Fibroblast of skin of right quadriceps (primary cell): ENCODE measurements around the gene CTSZ.

ENCODE experiments used
- DNase-seq: peaks from one replicate; pipeline ENCODE4 v3.0.0-alpha.2; 2013

The CTSZ gene

DNA sequence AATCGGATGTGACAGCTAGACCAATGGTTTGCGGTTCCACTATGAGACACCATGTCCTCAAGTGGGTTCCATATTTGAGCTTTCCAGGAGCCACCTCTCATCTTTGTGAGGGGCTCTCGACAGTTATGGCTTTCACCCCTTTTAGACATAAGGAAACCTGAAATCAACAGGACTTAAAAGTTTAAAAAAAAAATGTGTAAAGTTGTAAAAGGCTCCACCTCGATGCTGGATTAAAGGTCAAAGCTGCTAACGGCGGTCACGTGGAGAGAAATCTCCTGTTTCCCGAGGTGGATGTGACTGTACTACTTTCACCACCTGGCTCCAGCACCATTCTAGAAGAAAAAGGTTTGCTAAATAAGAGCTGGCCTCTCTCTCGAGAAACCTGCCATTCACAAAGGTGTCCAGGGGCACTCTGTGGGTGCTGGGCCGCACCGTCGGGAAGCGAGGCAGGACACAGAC lies 24.5 kb upstream of the CTSZ start:
- no peak for DNase-seq

DNA sequence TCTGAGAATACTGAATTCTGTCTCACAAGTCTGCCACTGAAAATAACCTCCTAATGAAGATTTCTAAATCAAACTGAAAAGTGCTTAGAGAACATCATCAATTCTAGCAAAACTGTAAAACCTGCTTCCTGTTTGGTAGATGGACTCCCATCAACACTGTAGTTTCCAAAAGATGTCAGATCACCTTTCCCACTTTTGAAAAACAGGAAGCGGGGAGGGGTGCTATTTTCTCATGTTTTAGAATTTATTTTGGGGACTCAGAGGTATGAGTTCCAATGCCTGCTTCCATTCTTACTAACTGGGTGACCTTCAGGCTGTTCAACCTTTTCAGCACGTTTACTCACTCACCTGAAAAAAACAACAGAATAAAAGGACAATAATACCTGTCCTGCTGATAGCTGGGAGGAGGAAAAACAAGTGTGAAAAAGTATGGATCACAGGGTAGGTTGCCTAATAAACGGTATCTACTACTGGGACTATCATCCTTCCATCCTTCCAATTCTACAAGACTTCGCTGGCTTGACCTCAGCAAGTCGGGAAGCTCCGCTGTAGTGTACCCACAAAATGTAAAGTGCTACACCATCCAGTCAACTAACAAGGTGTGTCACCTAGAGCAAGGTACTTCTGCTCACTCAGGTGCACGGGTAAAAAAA lies 24.0 kb upstream of the CTSZ start:
- DNase-seq: no peak

DNA sequence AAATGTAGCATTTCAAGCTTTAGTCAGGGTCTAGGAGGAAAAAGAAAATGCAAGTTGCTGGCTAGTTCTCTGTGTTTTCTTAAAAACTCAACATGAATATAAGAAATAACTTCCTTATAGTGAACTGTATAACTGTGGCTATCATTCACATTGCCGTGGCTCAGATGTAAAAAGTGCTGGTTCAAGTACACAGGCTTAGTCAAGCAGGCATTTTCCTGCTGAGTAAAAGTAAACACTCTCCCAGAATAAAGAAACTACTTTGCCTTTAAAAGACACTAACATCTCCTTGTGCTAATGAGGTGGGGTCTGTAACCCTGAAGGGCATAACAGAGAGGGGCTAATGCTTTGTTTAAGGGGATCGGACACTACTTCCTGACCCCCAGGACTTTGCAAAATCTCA lies 21.8 kb upstream of the CTSZ start:
- no peak for DNase-seq

DNA sequence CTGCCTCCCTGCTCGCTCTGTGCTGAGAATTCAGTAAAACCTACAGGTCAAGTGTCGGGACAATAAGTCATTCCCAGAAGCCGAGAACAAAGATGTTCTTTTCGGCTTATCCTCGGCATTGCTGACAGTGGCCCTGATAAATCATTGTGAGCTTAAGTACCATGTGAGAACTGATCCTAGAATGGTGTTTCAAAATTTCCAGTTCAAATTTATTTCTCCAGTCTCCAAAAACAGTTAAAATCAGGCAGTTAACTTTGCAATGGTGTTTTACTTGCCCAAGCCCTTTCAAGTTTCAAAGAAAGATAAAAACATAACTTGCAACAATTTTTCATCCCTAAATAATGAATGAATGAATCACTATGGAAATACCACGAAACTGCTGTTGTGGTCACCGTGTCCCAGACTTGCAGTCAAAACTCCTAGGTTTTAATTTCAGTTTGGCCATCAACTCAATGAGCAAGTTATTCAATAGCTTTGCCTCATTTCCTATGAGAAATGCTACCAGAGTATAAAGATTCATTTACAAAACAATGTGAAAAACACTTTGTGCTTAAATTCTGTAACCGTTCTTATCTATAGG lies 20.8 kb upstream of the CTSZ start:
- DNase-seq: peak; percentile 70

DNA sequence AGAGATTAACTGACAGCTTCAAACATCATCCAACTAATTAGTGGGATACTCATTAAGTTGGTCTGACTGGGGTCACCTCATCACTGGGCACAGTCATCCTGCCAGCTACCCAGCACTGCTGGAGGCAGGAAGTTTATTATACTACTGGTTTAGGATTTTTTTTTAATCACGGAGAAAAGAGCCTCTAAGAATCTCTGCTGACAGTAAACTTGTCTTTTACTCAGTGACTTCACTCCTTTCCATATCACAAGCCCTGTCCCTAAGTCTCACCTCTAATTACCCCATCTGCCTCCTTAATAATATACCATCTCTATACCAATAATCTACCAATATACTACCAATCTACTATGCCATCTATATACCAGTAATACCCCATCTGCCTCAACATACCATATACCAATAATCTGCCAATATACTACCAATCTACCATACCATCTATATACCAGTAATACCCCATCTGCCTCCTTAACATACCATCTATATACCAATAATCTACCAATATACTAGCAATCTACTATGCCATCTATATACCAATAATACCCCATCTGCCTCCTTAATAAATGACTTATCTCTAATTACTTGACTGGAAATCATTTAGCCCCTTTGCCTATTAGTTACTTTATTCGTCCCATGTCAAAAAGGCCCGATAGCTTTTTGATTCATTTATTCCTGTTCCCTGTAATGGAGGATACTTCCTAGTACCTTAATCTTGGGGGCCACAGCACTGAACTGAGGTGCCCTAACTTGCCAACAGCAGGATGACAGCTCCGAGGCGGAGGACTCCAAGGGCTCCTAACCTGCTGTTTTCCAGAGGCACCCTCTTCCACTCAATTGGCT lies 20.1 kb upstream of the CTSZ start:
- no peak for DNase-seq

DNA sequence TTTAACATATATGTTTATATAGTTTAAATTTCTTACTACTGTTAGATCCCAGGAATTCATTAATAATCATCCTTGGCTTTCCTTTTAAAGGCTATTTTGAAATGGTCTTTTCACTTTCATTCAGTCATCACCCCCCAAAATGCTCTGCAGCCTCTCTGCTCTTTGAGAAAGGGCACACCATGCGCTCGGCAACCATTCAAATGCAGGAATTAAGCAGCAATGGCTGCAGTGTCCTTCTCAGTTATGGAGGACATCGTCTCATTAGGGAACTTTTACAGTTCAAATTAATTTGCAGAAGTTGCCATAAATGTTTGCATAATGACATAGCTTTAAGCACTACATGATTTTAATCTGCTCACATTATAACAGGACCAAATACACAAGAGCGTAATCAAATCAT lies 18.5 kb upstream of the CTSZ start:
- no peak for DNase-seq

DNA sequence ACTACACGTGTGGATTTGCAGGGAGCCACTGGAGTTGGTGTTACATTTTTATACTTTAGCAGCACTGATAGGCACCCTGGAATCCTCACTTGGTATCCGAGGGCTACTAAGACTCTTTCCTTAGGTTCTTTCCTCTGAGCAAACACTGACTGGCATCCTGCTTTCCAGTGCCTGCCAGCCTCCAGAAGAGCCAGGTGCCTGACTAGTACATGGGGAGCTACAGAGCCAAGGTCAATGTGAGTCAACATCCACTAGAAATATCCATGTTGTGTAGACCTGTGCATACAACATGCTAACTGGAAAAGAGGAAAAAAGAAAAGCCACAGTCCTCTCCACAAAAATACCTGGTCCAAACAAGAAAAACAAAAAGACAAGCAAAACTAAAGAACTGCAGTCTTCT lies 18.0 kb upstream of the CTSZ start:
- DNase-seq: no peak

DNA sequence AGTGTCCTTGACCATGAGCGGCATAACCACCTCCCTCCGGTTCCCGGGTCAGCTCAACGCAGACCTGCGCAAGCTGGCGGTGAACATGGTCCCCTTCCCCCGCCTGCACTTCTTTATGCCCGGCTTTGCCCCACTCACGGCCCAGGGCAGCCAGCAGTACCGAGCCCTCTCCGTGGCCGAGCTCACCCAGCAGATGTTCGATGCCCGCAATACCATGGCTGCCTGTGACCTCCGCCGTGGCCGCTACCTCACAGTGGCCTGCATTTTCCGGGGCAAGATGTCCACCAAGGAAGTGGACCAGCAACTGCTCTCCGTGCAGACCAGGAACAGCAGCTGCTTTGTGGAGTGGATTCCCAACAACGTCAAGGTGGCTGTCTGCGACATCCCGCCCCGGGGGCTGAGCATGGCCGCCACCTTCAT lies 17.1 kb upstream of the CTSZ start:
- no peak for DNase-seq

DNA sequence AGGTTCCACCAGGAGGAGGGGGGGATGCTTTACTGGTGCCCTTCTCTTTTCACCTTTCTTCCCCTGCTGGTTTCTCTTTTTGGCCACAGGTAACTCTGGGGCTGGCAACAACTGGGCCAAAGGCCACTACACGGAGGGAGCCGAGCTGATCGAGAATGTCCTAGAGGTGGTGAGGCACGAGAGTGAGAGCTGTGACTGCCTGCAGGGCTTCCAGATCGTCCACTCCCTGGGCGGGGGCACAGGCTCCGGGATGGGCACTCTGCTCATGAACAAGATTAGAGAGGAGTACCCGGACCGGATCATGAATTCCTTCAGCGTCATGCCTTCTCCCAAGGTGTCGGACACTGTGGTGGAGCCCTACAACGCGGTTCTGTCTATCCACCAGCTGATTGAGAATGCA lies 16.6 kb upstream of the CTSZ start:
- DNase-seq: no peak

DNA sequence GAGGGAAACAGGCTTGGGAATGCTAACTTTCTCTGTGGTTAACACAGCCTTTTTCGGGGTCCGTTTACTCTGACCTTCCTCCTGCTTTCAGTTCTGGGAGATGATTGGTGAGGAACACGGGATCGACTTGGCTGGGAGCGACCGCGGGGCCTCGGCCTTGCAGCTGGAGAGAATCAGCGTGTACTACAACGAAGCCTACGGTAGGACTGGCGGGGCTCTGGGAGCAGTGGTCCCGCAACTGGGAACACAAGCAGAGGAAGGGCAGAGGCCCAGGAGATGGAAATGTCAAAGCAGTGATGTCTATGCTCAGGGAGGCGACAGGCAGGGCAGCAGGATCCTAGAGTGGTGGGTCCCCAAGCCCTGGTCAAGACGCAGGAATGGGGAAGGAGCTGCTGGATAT lies 15.7 kb upstream of the CTSZ start:
- no peak for DNase-seq

DNA sequence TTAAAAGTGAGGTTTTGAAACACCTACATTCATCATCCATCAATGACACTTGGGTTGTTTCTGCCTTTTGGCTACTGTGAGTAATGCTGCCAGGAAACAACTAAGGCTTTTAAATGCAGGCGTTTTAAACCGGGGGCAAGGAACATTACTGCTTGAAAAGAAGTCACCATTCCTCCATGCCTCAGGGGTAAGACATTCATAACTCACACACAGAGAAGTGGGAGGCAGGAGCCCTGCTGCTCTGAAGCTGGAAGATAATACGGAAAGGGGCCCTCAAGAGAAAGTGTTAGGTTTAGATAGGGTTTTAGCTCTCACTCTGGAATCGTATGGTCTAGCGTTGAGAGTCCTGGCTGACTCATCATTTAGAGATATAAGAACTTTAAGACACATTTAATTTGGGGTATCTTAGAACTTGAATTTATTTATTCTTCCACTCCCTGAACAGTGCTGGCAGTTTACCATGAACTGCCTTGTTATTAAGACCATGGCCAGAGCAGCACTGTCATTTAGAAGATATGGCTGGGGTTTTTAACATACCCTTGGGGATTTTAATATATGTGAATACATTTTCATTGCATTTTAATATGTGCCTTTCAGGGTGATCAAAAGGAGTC lies 14.0 kb upstream of the CTSZ start:
- peak; percentile 47 for DNase-seq

DNA sequence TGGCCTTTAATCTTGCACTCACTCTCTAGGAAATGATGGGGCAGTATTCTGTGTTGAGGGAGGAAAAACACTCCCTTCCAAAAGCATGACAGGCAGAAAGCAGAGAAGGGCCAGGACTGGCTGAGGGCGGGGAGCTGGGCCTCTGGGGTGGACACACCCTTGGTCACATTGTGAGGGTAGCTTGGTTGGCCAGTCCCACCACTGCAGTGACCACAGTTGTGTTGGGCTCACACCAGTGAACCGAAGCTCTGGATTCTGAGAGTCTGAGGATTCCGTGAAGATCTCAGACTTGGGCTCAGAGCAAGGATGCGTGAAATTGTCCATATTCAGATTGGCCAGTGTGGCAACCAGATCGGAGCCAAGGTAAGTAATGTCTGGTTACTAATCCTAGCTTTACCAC lies 12.2 kb upstream of the CTSZ start, which contains the start of gene TUBB1:
TUBB1 (plus strand) TSS at position 213 of the 400 bp plus-strand sequence; CDS start at position 307, 94 bp downstream.
- no peak for DNase-seq

DNA sequence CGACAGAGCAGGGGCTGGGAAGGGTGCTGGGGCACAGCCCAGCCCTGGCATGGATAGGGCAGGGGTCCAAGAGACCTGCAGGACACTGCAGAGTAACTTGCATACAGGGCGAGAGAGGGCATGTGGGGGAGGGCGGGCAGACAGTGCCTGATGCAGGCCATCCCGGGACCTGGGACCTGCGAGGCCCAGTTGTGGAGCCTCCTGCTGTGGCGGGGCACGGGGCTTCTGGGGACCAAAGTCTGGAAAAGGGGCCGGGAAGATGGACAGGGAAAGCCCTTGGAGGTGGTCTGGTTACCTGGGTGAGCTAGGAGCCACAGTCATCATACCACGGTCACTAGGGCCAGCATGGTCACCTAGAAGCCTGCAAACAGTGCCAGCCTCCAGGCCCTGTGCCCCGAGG lies 11.8 kb upstream of the CTSZ start:
- no peak for DNase-seq

DNA sequence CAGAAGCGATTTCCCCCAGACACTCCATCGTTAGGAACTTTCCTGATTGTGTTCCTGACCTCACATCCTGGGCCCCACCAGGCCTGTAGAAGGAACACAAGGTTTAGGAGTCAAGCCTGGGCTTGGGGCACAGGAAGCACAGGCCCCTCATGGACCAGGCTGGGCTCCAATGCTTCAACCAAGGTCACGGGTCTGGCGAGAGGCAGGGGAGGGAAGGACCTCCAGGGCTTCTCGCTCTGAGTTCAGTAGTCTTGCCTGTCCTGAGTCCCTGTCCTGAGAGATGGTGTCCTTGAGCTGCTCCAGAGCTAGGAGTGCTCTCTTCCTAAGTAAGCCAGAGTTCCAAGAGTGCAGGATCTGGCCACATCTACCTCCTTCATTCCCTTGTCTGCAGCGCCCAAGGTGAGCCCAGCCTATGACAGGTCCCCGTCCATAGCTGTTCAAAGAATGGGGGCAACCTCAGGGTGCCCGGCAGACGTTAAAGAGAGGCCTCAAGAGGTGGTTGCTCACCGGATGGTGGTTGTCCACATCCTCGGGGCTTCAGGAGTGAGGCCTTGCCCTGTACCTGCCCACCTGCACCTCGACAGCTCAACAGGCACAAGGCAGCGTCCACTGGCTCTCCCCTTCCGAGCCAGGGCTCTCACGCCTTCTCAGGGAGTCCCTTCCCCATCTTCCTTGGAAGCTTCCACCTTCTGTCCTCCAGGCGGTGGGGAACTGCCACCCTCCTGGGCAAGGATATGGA lies 10.6 kb upstream of the CTSZ start:
- no peak for DNase-seq

DNA sequence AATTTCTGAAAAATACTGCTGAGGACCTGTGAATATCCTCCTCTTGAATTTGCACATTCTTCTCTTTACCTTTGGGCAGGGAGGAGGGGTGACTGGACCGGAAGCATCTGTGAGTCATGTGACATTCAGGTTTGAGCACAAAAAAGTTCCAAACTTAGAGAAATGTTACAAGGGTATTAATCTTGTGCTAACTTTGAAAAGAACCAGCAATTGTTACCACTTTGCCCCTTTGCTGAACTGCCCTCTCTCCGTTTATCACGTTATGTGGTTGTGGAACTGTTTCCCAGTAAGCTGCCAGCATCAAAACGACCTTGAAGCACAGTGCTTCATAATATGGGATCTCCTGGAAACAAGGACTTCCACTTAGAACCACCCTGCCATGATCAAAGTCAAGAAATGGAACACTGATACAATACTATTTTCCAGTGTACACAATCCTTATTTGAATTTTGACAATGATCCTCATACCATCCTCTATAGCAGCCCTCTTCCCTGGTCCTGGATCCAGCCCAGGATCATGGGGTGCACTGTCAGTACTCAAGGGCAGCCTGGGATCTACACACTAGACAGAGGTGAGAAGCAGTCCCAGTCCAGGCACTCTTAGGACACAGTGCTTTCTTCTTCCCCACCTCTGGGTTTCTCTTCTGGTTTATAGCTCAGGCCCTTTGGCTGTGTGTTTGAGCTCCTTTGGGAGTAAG lies 9.9 kb upstream of the CTSZ start:
- no peak for DNase-seq

DNA sequence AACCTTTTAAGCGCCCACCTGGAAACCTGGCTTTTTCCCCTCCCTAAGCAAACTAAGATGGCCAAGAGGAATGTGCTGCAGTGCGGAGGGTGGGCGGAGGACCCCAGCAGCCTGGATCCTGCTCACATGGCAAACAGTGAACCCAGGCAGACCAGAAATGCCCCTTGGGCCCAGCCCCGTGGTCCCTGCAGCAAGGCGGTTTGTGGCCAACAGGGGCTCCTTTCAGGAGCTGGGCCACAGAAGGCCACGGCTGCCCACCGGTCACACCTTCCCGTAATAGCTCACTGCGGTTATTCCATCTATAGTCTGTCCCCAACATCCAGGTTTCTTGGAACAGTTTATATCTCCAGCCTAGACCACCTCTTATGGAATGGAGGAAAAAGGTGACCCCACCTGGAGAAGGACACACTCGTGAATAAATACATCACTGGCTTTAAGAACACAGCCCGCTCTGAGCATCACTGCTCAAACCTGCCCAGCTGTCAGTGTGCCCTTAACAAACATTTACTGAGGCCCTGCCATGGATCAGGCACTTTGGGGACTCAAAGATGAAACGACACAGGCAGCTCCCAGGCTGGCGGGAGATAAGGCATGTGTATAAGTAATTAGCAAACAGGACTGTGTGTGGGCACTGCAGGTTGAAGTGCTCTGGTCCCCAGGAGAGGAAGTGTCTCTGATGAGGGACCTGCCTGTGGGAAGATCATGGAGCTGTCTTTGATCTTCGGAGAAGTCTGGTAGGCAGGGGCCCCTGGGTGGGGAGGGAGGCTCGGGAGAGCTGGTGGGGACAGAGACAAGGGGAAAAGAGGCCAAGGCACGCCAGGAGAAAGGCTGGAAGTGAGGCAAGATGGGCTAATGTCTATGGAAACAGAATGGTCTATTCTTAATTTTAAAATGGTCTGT lies 9.0 kb upstream of the CTSZ start:
- DNase-seq: no peak

DNA sequence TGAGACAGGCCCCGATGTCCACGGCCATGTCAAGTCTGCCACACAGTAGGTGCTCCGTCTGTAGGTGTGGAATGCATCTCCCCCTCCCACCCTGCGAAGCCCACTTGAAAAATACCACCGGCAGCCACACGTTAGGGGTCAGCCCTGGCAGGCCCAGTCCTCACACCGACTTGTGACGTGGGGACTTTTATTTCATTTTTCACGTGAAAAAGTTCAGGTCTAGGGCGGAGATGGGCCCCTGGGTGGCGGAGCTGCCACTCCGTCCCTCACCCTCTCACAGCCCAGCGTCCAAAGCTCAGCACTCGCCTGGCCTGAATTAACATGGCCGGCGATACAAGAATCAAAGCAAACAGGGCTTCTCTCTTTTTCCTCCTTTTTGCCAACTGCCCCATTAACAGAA lies 8.4 kb upstream of the CTSZ start:
- DNase-seq: no peak

DNA sequence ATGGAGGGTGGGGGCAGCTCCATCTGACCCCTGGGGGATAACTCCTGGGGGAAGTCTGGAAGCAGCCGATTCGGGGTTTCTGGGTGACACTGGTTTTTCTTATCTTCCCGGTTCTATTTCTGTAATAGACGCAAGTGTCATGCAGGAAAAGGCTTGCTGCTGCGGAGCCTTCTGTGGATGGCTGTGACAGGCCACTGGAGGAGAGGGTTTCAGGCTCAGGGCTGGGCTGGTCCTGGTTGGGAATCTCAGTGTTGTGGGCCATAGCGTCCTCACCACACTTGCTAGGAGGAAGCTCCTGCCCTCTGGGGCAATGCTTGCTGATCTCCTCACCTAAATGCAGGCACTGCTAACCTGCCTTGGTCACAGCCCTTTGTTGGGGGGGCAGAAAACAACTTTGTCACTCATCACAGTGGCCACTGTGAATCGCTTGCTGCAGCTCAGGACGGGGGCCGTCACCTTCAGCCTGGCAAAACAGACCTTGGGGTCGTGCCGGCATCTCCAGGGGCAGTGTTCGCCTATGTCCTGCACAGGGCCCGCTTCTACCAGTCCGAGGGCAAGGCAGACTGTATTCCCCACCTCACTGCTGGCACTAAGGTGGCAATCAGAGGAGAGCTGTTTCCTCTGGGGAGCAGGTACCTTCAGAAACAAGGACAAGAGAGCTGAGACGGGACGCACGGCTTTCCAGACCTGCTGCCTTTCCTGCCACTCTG lies 7.8 kb upstream of the CTSZ start:
- no peak for DNase-seq

DNA sequence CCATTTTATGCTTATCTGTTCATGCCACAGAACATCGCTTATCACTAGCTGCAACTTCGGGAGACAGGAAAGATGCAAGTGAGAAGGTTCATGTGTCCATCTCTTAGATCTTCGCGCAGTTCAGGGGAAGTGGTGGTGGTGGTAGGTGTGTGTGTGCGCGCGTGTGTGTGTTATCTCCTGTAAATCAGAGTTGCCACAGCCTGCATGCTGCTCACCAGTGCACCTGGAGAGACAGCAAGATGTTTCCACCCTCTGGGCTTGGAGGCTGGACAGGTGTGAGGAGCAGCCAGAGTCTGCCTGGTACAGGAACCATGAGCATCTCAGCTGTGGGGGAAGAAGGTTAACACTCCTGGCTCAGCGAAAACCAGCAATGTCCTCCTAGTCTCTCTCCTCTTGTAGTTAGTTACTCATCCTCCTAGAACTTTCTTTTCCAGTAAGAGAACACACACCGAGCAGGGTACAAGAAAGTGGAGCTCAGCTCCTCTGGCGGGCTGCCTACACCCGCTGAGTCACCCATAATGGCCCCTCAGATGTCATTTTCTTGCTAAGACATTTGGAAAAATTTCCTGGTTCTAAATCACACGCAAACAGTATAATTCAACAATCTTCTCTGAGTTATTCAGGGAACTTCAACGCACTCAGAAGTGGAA lies 7.0 kb upstream of the CTSZ start:
- no peak for DNase-seq
